GM12892 (cell line): ENCODE results near the gene PAX6.

Experiments
- POLR2A ChIP-seq: IDR thresholded peaks from 2 replicates; pipeline ENCODE4 v1.6.1; 2011; ENCODE audit warnings: low read depth, low read length, control low read depth
- POLR2AphosphoS5 ChIP-seq: IDR thresholded peaks from 2 replicates; pipeline ENCODE4 v1.6.1; 2011; ENCODE audit warnings: low read depth, low read length, control low read depth

DNA sequence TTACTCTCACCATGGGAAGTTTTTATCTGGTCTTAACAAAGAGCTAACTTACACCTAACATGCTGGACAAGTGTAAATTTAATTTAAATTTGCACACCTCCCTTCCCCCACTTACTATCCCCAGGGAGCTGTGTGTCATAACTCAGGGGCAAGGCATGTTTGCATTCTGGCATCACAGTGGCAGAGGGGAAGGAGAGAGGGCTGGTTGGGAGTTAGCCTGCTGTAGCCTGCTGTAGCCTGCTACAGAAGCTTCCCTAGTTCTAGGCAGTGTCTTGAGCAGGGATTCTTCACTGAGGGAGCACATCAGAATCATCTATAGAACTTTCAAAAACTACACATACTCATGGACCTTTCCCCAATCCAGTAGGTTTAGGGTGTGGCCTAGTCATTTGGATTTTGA lies 49.3 kb upstream of the PAX6 start:
- TF ChIP-seq POLR2A (no peak), POLR2AphosphoS5 (no peak)
